IMR-90 (cell line): ENCODE data around the gene DYSF. TPM values are rescaled to one million over a fixed set of nuclear protein-coding genes. Genes with fewer than 3 reads are reported as not detected.

ENCODE experiments used
- CEBPB ChIP-seq: IDR thresholded peaks from 2 replicates; pipeline ENCODE4 v1.6.1; 2012; ENCODE audit warnings: low read depth, low read length, improper control_type of control experiment
- MXI1 ChIP-seq: IDR thresholded peaks from 2 replicates; pipeline ENCODE4 v1.6.1; 2012; ENCODE audit warnings: low read depth, mild to moderate bottlenecking, low read length, moderate library complexity, borderline replicate concordance
- POLR2A ChIP-seq: IDR thresholded peaks from 2 replicates; pipeline ENCODE4 v1.6.1; 2012; ENCODE audit warnings: mild to moderate bottlenecking, low read depth, low read length
- SMC3 ChIP-seq: fragments of 150-350 bp; IDR thresholded peaks from 2 replicates; pipeline ENCODE4 v1.6.1; 2016; ENCODE audit warnings: low read depth, mild to moderate bottlenecking, antibody characterized with exemption, low read length, moderate library complexity
- polyA plus RNA-seq, 3 experiments: library from polyadenylated mRNA; depleted of rRNA; stranded (reverse); fragments of >200 nt; gene quantifications; 2 replicates each; pipeline ENCODE4 v1.2.3, GENCODE V29; 2012; ENCODE audit warnings: low replicate concordance in 1 of 3
- total RNA-seq: library from RNA; depleted of rRNA; stranded (reverse); fragments of >200 nt; gene quantifications from 2 replicates; pipeline ENCODE4 v1.2.3, GENCODE V29; 2012
- TF ChIP-seq, protein P1 (sequence below): fragments of 150-350 bp; IDR thresholded peaks from 2 replicates; pipeline ENCODE4 v1.6.1; 2017; ENCODE audit warnings: mild to moderate bottlenecking, antibody characterized with exemption, low read length, low read depth

Gene DYSF
- total and polyA plus RNA-seq, 2 of the 4 experiments (the other 2 are of a cell fraction), result 0.09 to 0.18 TPM

DNA sequence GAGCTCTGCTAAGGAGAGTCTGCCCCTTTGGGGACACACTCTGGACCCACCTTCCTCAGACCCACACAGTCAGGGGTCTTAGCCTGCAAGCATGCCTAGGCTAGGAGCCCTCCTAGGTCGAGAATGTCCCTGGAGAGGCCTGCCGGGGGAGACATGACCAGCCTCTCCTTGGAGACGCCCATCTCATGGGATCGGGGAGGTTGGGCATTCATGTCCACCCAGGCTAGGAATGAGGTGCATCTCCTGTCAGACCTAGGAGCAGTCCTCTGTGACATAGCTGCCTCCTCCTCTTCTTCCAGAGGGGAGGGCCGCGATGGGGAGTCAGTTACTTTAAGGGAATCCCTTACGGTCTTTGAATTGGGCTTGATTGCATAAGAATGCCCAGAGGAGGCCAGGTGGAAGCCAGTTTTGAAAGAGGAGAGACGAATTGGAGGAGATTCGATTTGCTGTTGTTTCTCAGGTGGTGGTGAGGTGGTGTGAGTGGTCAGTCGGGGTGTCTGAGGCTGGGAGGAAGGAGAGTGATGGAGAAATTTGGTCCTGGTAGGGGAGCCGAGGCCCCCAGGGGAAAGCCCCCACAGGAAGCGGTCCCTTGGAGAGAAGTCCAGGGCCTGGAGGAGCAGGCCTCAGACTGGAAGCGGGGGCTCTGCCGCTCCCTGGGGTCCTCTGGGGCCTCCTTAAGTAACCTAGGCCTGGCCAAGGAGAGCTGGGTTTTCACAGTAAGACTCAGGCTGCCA is 241.3 kb downstream of the DYSF start (continued):
- TF ChIP-seq MXI1 (no peak), SMC3 (no peak), CEBPB (no peak), POLR2A (no peak)
- TF ChIP-seq, protein P1, sequence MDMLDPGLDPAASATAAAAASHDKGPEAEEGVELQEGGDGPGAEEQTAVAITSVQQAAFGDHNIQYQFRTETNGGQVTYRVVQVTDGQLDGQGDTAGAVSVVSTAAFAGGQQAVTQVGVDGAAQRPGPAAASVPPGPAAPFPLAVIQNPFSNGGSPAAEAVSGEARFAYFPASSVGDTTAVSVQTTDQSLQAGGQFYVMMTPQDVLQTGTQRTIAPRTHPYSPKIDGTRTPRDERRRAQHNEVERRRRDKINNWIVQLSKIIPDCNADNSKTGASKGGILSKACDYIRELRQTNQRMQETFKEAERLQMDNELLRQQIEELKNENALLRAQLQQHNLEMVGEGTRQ, result no peak
